Measurements from ENCODE around the gene GARRE1.

GARRE1 gene

GRCh38 chr19:34225659-34226015 is 28.7 kb upstream of the GARRE1 start:
- no peak overlapping the region for H3K27ac ChIP-seq (ENCODE audit: low read length)
- no peaks in the 10 kb centered on the region for H3K27me3 ChIP-seq (ENCODE audit: insufficient read depth, low read length, poor library complexity)
- ATAC-seq (ENCODE audit: insufficient read depth, low read depth) = no peak
- no peak overlapping the region for H3K4me2 ChIP-seq (ENCODE audit: insufficient read depth, low read length)
- TF ChIP-seq, protein P1, sequence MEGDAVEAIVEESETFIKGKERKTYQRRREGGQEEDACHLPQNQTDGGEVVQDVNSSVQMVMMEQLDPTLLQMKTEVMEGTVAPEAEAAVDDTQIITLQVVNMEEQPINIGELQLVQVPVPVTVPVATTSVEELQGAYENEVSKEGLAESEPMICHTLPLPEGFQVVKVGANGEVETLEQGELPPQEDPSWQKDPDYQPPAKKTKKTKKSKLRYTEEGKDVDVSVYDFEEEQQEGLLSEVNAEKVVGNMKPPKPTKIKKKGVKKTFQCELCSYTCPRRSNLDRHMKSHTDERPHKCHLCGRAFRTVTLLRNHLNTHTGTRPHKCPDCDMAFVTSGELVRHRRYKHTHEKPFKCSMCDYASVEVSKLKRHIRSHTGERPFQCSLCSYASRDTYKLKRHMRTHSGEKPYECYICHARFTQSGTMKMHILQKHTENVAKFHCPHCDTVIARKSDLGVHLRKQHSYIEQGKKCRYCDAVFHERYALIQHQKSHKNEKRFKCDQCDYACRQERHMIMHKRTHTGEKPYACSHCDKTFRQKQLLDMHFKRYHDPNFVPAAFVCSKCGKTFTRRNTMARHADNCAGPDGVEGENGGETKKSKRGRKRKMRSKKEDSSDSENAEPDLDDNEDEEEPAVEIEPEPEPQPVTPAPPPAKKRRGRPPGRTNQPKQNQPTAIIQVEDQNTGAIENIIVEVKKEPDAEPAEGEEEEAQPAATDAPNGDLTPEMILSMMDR (IDR thresholded peaks at IDR 0.05; ENCODE audit: borderline replicate concordance, extremely low read depth, low read length, poor library complexity, severe bottlenecking) = no peak
- TF ChIP-seq EZH2 (IDR thresholded peaks at IDR 0.05; ENCODE audit: borderline replicate concordance, low read depth, low read length, severe bottlenecking) = no peak
- no peak overlapping the region for H3K9ac ChIP-seq (ENCODE audit: low read depth, low read length)
- no peaks in the 10 kb centered on the region for H3K9me3 ChIP-seq (ENCODE audit: insufficient read depth, low read length, severe bottlenecking)
- no peak overlapping the region for H2AFZ ChIP-seq (ENCODE audit: low read depth, low read length)
- H3K4me1 ChIP-seq (ENCODE audit: insufficient read depth, low read length) = no peaks in the 10 kb centered on the region
- peaks cover 42% of the 10 kb centered on the region for H4K20me1 ChIP-seq (ENCODE audit: insufficient read depth, low read length)
- no peaks in the 10 kb centered on the region for H3K79me2 ChIP-seq (ENCODE audit: insufficient read depth, low read length)
- H3K4me3 ChIP-seq (ENCODE audit: low read depth in 1 of 2, low read length in 2 of 2) = no peak overlapping the region
- no peak for DNase-seq
- H3K36me3 ChIP-seq (ENCODE audit: insufficient read depth, low read length) = peaks cover 98% of the 10 kb centered on the region

DNA sequence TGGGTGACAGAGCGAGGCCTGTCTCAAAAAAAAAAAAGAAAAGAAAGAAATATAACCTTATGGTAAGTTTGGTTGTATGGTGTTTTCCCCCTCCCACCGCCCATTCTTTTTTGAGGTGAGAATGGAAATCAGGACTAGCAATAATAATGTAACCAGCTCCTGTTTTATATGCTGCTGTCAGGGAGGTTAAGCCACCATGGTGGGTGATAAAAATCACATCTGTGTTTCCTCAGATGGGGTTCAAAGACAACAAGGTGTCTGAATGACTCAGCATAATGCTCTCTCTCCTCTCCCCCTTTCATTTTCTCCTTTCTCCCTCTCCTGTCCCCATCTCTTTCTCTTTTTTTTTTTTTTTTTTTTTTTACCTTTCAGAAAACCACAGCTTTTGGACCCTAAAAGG is 28.3 kb upstream of the GARRE1 start:
- Histone ChIP-seq H3K27me3 (ENCODE audit: insufficient read depth, low read length, poor library complexity) (no peaks in the 10 kb centered on the region), H3K4me3 (ENCODE audit: low read depth in 1 of 2, low read length in 2 of 2) (no peak overlapping the region), H3K27ac (ENCODE audit: low read length) (no peak overlapping the region), H2AFZ (ENCODE audit: low read depth, low read length) (no peak overlapping the region), H3K9me3 (ENCODE audit: insufficient read depth, low read length, severe bottlenecking) (no peaks in the 10 kb centered on the region), H3K4me2 (ENCODE audit: insufficient read depth, low read length) (no peak overlapping the region), H3K36me3 (ENCODE audit: insufficient read depth, low read length) (peaks cover 96% of the 10 kb centered on the region), H3K79me2 (ENCODE audit: insufficient read depth, low read length) (no peaks in the 10 kb centered on the region), H3K9ac (ENCODE audit: low read depth, low read length) (no peak overlapping the region), H4K20me1 (ENCODE audit: insufficient read depth, low read length) (peaks cover 39% of the 10 kb centered on the region), H3K4me1 (ENCODE audit: insufficient read depth, low read length) (no peaks in the 10 kb centered on the region)
- TF ChIP-seq EZH2 (IDR thresholded peaks at IDR 0.05; ENCODE audit: borderline replicate concordance, low read depth, low read length, severe bottlenecking) = no peak
- TF ChIP-seq, protein P1 (IDR thresholded peaks at IDR 0.05; ENCODE audit: borderline replicate concordance, extremely low read depth, low read length, poor library complexity, severe bottlenecking) = no peak
- ATAC-seq (ENCODE audit: insufficient read depth, low read depth) (no peak), DNase-seq (no peak)

GRCh38 chr19:34228347-34228746 is 26.0 kb upstream of the GARRE1 start:
- no peaks in the 10 kb centered on the region for H3K9me3 ChIP-seq (ENCODE audit: insufficient read depth, low read length, severe bottlenecking)
- H2AFZ ChIP-seq (ENCODE audit: low read depth, low read length) = no peak overlapping the region
- H3K4me2 ChIP-seq (ENCODE audit: insufficient read depth, low read length) = no peak overlapping the region
- no peak overlapping the region for H3K9ac ChIP-seq (ENCODE audit: low read depth, low read length)
- ATAC-seq (ENCODE audit: insufficient read depth, low read depth) = no peak
- no peaks in the 10 kb centered on the region for H3K27me3 ChIP-seq (ENCODE audit: insufficient read depth, low read length, poor library complexity)
- no peaks in the 10 kb centered on the region for H3K79me2 ChIP-seq (ENCODE audit: insufficient read depth, low read length)
- H4K20me1 ChIP-seq (ENCODE audit: insufficient read depth, low read length) = peaks cover 21% of the 10 kb centered on the region
- no peak overlapping the region for H3K27ac ChIP-seq (ENCODE audit: low read length)
- TF ChIP-seq EZH2 (IDR thresholded peaks at IDR 0.05; ENCODE audit: borderline replicate concordance, low read depth, low read length, severe bottlenecking) = no peak
- TF ChIP-seq, protein P1 (IDR thresholded peaks at IDR 0.05; ENCODE audit: borderline replicate concordance, extremely low read depth, low read length, poor library complexity, severe bottlenecking) = no peak
- no peak for DNase-seq
- H3K4me1 ChIP-seq (ENCODE audit: insufficient read depth, low read length) = no peaks in the 10 kb centered on the region
- H3K36me3 ChIP-seq (ENCODE audit: insufficient read depth, low read length) = peaks cover 73% of the 10 kb centered on the region
- no peak overlapping the region for H3K4me3 ChIP-seq (ENCODE audit: low read depth in 1 of 2, low read length in 2 of 2)

- Histone ChIP-seq H3K9ac (ENCODE audit: low read depth, low read length) (no peak overlapping the region), H3K36me3 (ENCODE audit: insufficient read depth, low read length) (peaks cover 69% of the 10 kb centered on the region), H2AFZ (ENCODE audit: low read depth, low read length) (no peak overlapping the region), H3K27ac (ENCODE audit: low read length) (no peak overlapping the region), H4K20me1 (ENCODE audit: insufficient read depth, low read length) (peaks cover 18% of the 10 kb centered on the region; the same call in 1 of the 2 replicates), H3K79me2 (ENCODE audit: insufficient read depth, low read length) (no peaks in the 10 kb centered on the region), H3K4me3 (ENCODE audit: low read depth in 1 of 2, low read length in 2 of 2) (no peak overlapping the region), H3K27me3 (ENCODE audit: insufficient read depth, low read length, poor library complexity) (no peaks in the 10 kb centered on the region), H3K4me1 (ENCODE audit: insufficient read depth, low read length) (no peaks in the 10 kb centered on the region), H3K4me2 (ENCODE audit: insufficient read depth, low read length) (no peak overlapping the region), H3K9me3 (ENCODE audit: insufficient read depth, low read length, severe bottlenecking) (no peaks in the 10 kb centered on the region)
- DNase-seq = no peak
- no peak for TF ChIP-seq EZH2 (IDR thresholded peaks at IDR 0.05; ENCODE audit: borderline replicate concordance, low read depth, low read length, severe bottlenecking)
- TF ChIP-seq, protein P1 (IDR thresholded peaks at IDR 0.05; ENCODE audit: borderline replicate concordance, extremely low read depth, low read length, poor library complexity, severe bottlenecking) = no peak
- no peak for ATAC-seq (ENCODE audit: insufficient read depth, low read depth)
These were observed 25.6 kb upstream of the GARRE1 start for GRCh38 chr19:34228762-34229161.
